ENCODE results near the gene NCF2. TPM values are rescaled to one million over a fixed set of nuclear protein-coding genes. Genes with fewer than 3 reads are reported as not detected.

Gene NCF2
- total RNA-seq, 2 donors from 2014 or later: 21.7 to 22.2 TPM

- Histone ChIP-seq H3K9me3 (no peaks in the 10 kb centered on the region), H3K4me1 (ENCODE audit: control insufficient read depth in 1 of 2, low read depth in 2 of 2) (peaks cover 13 to 14% of the 10 kb centered on the region in 2 donors), H3K27me3 (replicated peaks; ENCODE audit: insufficient read depth) (no peaks in the 10 kb centered on the region), H3K4me3 (no peak overlapping the region), H3K27ac (no peak overlapping the region), H3K36me3 (no peaks in the 10 kb centered on the region)
- DNase-seq (ENCODE audit: low spot score): no peak
- ATAC-seq (ENCODE audit: insufficient number of reproducible peaks, low FRiP score, low read depth): no peak
- no peak for TF ChIP-seq CTCF (IDR thresholded peaks at IDR 0.05)
These were observed 3.8 kb downstream of the NCF2 start for GRCh38 chr1:183586455-183586854.

- H3K27ac ChIP-seq: no peak overlapping the region
These were observed 5.2 kb downstream of the NCF2 start for GRCh38 chr1:183585038-183585437.

GRCh38 chr1:183584147-183584546 is 6.1 kb downstream of the NCF2 start:
- no peak for TF ChIP-seq CTCF (IDR thresholded peaks at IDR 0.05)
- Histone ChIP-seq H3K4me3 (no peak overlapping the region), H3K9me3 (no peaks in the 10 kb centered on the region), H3K27ac (no peak overlapping the region), H3K36me3 (no peaks in the 10 kb centered on the region), H3K4me1 (ENCODE audit: control insufficient read depth in 1 of 2, low read depth in 2 of 2) (peaks cover 17 to 33% of the 10 kb centered on the region in 2 donors), H3K27me3 (replicated peaks; ENCODE audit: insufficient read depth) (no peaks in the 10 kb centered on the region)
- no peak for ATAC-seq (ENCODE audit: insufficient number of reproducible peaks, low FRiP score, low read depth)
- DNase-seq (ENCODE audit: low spot score): no peak

More at GRCh38 chr1:183585038-183585437, 5.2 kb downstream of the NCF2 start:
- Histone ChIP-seq H3K36me3 (no peaks in the 10 kb centered on the region), H3K4me1 (ENCODE audit: control insufficient read depth in 1 of 2, low read depth in 2 of 2) (peaks cover 16 to 28% of the 10 kb centered on the region in 2 donors), H3K9me3 (no peaks in the 10 kb centered on the region), H3K27me3 (replicated peaks; ENCODE audit: insufficient read depth) (no peaks in the 10 kb centered on the region), H3K4me3 (no peak overlapping the region)
- DNase-seq (ENCODE audit: low spot score) (no peak), ATAC-seq (ENCODE audit: insufficient number of reproducible peaks, low FRiP score, low read depth) (no peak)
- TF ChIP-seq CTCF (IDR thresholded peaks at IDR 0.05): no peak

- DNase-seq (ENCODE audit: low spot score) (no peak), ATAC-seq (ENCODE audit: insufficient number of reproducible peaks, low FRiP score, low read depth) (no peak)
- Histone ChIP-seq H3K4me3 (no peak overlapping the region), H3K4me1 (ENCODE audit: control insufficient read depth in 1 of 2, low read depth in 2 of 2) (peaks cover 24 to 40% of the 10 kb centered on the region in 2 donors), H3K27me3 (replicated peaks; ENCODE audit: insufficient read depth) (no peaks in the 10 kb centered on the region), H3K9me3 (no peaks in the 10 kb centered on the region), H3K36me3 (no peaks in the 10 kb centered on the region), H3K27ac (no peak overlapping the region)
- no peak for TF ChIP-seq CTCF (IDR thresholded peaks at IDR 0.05)
These were observed 6.8 kb downstream of the NCF2 start for GRCh38 chr1:183583466-183583865.

- peak overlapping the region; percentile 55 for H3K4me3 ChIP-seq
- TF ChIP-seq CTCF (IDR thresholded peaks at IDR 0.05): no peak
- no peaks in the 10 kb centered on the region for H3K9me3 ChIP-seq
- no peaks in the 10 kb centered on the region for H3K36me3 ChIP-seq
- DNase-seq (ENCODE audit: low spot score) (no peak), ATAC-seq (ENCODE audit: insufficient number of reproducible peaks, low FRiP score, low read depth) (no peak)
- H3K27ac ChIP-seq: peak overlapping the region; percentile 31 to 58
- H3K4me1 ChIP-seq (ENCODE audit: control insufficient read depth in 1 of 2, low read depth in 2 of 2): peaks cover 24 to 53% of the 10 kb centered on the region in 2 donors
- H3K27me3 ChIP-seq (replicated peaks; ENCODE audit: insufficient read depth): no peaks in the 10 kb centered on the region
These were observed 8.1 kb downstream of the NCF2 start for GRCh38 chr1:183582021-183582713.
